Activated CD4-positive, alpha-beta T cell treated with anti-CD3 and anti-CD28 coated beads, Interleukin-2, amount 50 U/mL, for 4 hours (primary cell): ENCODE results near the gene TRAPPC4.
"Not testable (repeated sequence)": the region's sequence is repeated elsewhere in the genome, so short reads cannot be mapped to it uniquely, and the experiment has no call there.

Experiments
- DNase-seq, 2 experiments: peaks; one replicate each; pipeline ENCODE4 v3.0.0-alpha.2; 2020

TRAPPC4 gene

DNA sequence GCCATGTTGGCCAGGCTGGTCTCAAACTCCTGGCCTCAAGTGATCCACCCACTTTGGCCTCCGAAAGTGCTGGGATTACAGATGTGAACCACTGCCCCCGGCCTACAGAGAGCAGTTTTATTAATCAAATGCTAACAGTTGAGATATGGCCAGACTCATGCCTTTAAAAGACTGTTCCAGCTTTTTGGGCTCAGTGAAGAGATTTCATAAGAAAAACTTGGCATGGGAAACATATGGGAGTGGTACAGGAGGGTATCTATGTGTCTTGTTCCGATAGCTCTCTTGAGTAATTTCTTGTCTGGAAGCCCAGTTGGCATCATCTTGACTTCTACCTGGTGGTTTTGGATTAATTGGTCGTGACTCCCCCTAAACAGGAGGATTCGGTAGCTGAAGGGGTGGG lies 20.3 kb downstream of the TRAPPC4 start:
- DNase-seq, result no peak

- not testable (repeated sequence) for DNase-seq
These were observed 20.9 kb downstream of the TRAPPC4 start for GRCh38 chr11:119039471-119039870.

GRCh38 chr11:119041821-119042514 lies 23.4 kb downstream of the TRAPPC4 start:
- no peak for DNase-seq

DNA sequence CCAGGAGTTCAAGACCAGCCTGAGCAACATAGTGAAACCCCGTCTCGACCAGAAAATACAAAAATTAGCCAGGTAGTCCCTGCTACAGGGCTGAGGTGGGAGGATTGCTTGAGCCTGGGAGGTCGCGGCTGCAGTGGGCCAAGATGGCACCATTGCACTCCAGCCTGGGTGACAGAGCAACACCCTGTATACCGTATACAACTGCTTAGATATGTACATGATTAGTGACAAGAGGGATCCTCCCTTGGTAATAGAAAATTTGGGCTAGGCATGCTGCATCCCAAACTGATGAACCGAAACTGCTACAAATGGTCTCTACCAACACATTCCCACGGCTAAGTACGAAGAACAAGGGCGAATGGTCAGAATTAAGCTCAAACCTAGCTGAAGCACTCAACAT lies 24.4 kb downstream of the TRAPPC4 start:
- DNase-seq, result no peak

DNA sequence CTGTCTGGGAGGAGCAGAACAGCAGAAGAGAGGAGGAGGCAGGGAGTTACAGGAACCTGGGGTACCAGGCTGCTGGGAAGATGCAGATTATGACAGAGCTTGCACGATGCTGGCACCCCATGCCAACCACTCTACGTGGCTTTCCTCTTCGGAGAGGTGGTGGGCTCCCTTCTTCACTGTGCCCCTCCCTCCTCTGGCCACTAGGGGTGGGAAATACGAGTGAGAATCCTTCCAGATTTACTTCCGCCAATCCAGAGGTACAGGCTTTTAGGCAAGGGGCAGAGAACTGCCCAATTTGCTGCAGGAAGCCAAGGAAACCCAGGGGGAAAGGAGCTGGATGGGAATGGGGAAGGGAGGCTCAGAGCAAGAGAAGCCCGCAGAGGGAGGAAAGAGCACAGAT lies 26.1 kb downstream of the TRAPPC4 start:
- no peak for DNase-seq

- no peak for DNase-seq
These were observed 27.9 kb downstream of the TRAPPC4 start for GRCh38 chr11:119046489-119046888.

- no peak for DNase-seq
These were observed 28.6 kb downstream of the TRAPPC4 start for GRCh38 chr11:119047205-119047604.

- DNase-seq, result no peak
These were observed 30.1 kb downstream of the TRAPPC4 start for GRCh38 chr11:119048644-119049043.

DNA sequence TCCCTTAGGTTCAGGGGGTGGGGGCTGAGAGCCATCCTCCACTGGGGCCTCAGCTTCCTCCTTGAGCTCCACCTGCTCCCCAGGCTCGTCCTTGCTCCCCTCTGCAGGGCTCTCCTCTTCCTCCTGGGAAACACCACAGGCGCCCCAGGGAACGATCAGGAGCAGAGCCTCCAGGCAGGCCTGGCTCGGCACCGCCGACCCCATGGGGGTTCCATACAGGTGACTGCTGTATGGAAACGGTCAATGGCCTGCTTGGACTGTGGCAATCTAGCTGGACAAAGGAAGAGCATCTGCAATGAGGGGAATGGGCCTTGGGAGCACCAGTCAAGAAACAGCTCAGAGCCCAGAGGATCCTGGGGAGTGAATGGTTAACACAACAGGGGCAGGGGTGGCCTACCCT lies 30.5 kb downstream of the TRAPPC4 start:
- no peak for DNase-seq

DNA sequence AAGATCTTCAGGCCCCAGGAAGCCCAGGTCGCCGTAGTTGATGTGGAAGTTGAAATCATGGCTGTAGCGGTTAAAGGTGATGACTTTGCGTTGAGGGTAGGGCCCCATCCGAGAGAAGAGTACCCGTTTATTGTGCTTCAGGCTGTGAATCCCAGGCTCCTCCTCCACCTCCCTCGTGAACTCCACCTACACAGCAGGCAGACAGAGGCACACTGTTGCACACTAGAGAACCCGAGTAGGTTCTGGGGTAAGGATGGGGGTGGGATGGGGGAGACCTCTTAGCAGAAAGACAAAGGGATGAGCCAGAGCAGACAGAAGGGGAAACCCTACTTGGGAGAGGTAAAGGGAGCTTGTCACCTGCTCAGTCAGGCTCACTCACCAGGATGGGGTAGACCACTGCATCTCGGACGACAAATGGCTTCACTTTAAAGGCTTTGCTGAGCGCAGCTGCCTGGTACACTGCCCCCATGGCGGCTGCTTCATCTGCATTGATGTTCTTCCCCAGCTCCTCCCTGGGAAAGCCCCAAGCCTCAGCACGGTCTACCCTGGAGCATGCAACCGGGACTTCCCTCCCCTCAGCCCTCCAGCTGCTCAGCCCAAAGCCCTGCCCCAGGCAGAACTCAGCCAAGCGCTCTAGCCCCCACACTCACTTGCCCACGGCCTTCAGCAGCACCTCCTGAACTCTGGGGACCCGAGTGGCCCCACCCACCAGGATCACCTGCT lies 33.0 kb downstream of the TRAPPC4 start:
- DNase-seq, result peak in 1 of 2 experiments; percentile 14

DNA sequence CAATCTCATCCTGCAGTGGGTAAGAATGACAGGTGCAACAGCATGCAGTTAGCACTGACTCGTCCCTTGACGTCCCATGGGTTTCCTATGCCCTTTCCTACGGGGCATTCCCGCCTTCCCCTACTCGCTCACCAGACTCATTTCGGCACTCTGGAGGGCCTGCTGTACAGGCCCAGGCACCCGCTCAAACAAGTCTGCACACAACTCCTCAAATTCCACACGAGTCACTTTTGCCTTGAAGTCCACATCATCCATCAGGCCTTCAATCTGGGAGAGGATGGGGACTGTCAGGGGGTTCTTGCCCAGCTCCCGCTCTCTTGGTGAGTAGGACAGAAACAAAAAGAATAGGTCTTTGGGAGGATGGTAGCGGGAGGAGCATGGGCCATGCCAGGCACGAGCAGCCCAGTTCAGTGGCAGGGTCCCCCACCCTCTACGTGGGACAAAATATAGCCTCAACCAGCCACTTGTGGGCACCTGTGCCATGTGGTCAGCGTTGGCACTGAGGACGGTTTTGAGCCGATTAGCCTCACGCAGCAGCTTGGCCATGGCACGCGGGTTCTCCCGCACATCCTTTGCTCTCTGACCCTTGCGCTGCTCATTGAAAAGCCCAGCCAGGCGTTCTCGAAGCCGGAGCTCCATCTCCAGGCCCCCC lies 33.7 kb downstream of the TRAPPC4 start:
- no peak for DNase-seq

GRCh38 chr11:119054418-119054817 lies 35.9 kb downstream of the TRAPPC4 start:
- no peak for DNase-seq

- no peak for DNase-seq
These were observed 37.3 kb downstream of the TRAPPC4 start for GRCh38 chr11:119055901-119056300.

GRCh38 chr11:119056421-119056999 lies 37.9 kb downstream of the TRAPPC4 start:
- peak; percentile 21 to 25 for DNase-seq

GRCh38 chr11:119057000-119057769 lies 38.6 kb downstream of the TRAPPC4 start, which contains the start of gene HYOU1:
TSS of gene HYOU1 (minus strand) at chr11:119057205. CDS start at chr11:119056160, 1,045 bp downstream.
- DNase-seq, result peak; percentile 97 to 98

DNA sequence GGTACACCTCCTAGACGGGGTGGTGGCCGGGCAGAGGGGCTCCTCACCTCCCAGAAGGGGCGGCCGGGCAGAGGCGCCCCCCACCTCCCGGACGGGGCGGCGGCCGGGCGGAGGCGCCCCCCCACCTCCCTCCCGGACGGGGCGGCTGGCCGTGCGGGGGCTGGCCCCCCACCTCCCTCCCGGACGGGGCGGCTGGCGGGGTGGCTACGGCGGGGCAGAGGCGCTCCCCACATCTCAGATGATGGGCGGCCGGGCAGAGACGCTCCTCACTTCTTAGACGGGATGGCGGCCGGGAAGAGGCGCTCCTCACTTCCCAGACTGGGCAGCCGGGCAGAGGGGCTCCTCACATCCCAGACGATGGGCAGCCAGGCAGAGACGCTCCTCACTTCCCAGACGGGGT lies 40.6 kb downstream of the TRAPPC4 start:
- DNase-seq, result not testable (repeated sequence)

GRCh38 chr11:119061256-119061655 lies 42.7 kb downstream of the TRAPPC4 start:
- DNase-seq, result no peak

- no peak for DNase-seq
These were observed 44.2 kb downstream of the TRAPPC4 start for GRCh38 chr11:119062779-119063178.

- DNase-seq, result peak; percentile 35 to 36
These were observed 46.8 kb downstream of the TRAPPC4 start for GRCh38 chr11:119065369-119065768.

GRCh38 chr11:119067371-119068222 lies 49.0 kb downstream of the TRAPPC4 start, which contains the start of gene VPS11:
TSS of gene VPS11 (plus strand) at chr11:119067818. CDS start at chr11:119067824, 6 bp downstream.
- peak; percentile 97 to 98 for DNase-seq
